Right lobe of liver (tissue), 6 donors: Measurements from ENCODE around the gene PDIA3. TPM values are rescaled to one million over a fixed set of nuclear protein-coding genes. Genes with fewer than 3 reads are reported as not detected.

ENCODE experiments used
- ATAC-seq, 4 donors: fragments of 200-7000 bp; cut with Tn5 transposase; one replicate each; pipeline ENCODE4 v1.9.1; 2020; ENCODE audit warnings: mild to moderate bottlenecking in 4 of 4, moderate library complexity in 4 of 4
- DNase-seq, 3 donors: peaks; one replicate each; pipeline ENCODE4 v3.0.0-alpha.2; 2020
- H3K27ac ChIP-seq, 3 donors: fragments of 200-600 bp; one replicate each; pipeline ENCODE4 v1.8.0; 2022
- H3K27me3 ChIP-seq, 2 donors: fragments of 200-600 bp; one replicate each; pipeline ENCODE4 v1.8.0; 2022
- H3K36me3 ChIP-seq, 4 donors: fragments of 200-600 bp; sonication (generic) in 1 of 4; one replicate each; pipeline versions ENCODE4 v1.5.1 to v1.8.0; 2017 to 2022; ENCODE audit warnings: control low read depth in 1 of 4
- H3K4me1 ChIP-seq, 4 donors: fragments of 200-600 bp; sonication (generic) in 1 of 4; one replicate each; pipeline versions ENCODE4 v1.5.1 to v1.8.0; 2017 to 2022; ENCODE audit warnings: control low read depth in 1 of 4
- H3K4me3 ChIP-seq, 3 donors: fragments of 200-600 bp; one replicate each; pipeline ENCODE4 v1.8.0; 2022
- H3K9me3 ChIP-seq, 4 donors: fragments of 200-600 bp; sonication (generic) in 1 of 4; one replicate each; pipeline versions ENCODE4 v1.5.1 to v1.8.0; 2017 to 2022; ENCODE audit warnings: control low read depth in 1 of 4
- POLR2A ChIP-seq: fragments of 450-650 bp; IDR thresholded peaks from one replicate; pipeline ENCODE4 v1.6.1; 2017; ENCODE audit warnings: antibody characterized with exemption, mild to moderate bottlenecking
- WGBS: methylation state at CpG from one replicate; pipeline ENCODE4 v1.1.6; 2018; ENCODE audit warnings: low coverage, low lambda C conversion rate; ENCODE audit not compliant: insufficient coverage; ENCODE audit errors: missing lambda C conversion rate; 5-methylcytosine and 5-hydroxymethylcytosine counted together
- intact Hi-C, 2 donors: fragments of 100-400 bp; cut with DNase I; formaldehyde crosslinking; loops; one replicate each; pipeline versions ENCODE4 v1.11.2 to v1.14.1; 2022
- total RNA-seq, 6 experiments: library from RNA; depleted of rRNA in 2 of 6; stranded (reverse); fragments of >200 nt in 2 of 6; fragmentation: NEBNext Ultra II Directional in 3 of 6; extraction: Animal tissue kit (Norgen Biotek cat#: 25700) in 3 of 6; gene quantifications; one replicate each; pipeline versions ENCODE4 v1.1.0 to v1.2.4, GENCODE V29; 2016 to 2023
- TF ChIP-seq, protein P1 (sequence below), 4 donors: fragments of 200-600 bp in 3 of 4; fragments of 450-650 bp in 1 of 4; IDR thresholded peaks; one replicate each; pipeline versions ENCODE4 v1.5.1 to v1.8.0; 2016 to 2022; ENCODE audit warnings: antibody characterized with exemption in 4 of 4, mild to moderate bottlenecking in 2 of 4
- donor health status: DM: no; HTN: yes; CAD: no.
- donor health status: DM: no; HTN: no; CAD: no.
- donor health status: DM: no; HTN: no; CAD: no.
- donor health status: DM: no; HTN: yes; CAD: no.
- donor health status: DM: no; HTN: yes; CAD: no.

Gene PDIA3
- total RNA-seq, 6 experiments from 2014 or later: 203 to 511 (median 317) TPM

DNA sequence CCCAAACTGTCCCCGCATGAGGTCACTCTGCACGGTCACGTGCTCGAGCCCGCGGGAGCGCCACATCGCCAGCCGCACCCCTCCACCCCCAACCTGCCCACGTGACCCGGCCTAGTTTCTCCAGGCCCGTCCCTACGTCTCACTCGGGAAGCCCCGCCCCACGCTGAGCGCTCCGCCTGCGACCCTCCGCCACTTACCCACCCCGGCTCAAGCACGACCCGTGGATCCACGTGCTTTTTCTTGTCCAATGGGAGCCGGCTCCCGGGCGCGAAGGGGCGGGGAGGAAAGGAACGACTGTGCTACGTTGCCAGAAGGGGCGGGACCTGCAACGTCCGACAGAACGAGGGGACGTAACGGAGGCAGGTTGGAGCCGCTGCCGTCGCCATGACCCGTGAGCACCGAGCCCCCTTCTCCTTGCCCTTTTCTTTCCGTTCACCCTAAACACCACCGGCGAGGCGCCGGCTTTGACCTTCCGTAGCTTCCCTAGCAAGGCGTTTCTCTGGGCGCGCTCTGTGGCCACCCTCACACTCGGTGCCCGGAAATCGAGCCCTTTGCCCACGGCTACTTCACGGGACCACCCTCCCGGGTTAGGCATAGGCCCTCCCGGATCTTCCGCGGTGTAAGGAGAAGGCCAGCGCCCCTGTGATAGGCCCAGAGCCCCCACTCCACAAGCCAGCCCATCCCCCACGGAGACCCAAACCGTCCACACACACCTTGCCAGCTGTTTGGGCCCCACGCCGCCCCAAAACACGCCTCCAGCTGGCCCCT lies 45.9 kb downstream of the PDIA3 start, which contains the start of gene SERF2:
Gene SERF2 (plus strand): TSS at position 328 of the 768 bp plus-strand sequence. CDS start 57 bp downstream, at position 385.
- peak; percentile 99 for TF ChIP-seq POLR2A
- TF ChIP-seq, protein P1, sequence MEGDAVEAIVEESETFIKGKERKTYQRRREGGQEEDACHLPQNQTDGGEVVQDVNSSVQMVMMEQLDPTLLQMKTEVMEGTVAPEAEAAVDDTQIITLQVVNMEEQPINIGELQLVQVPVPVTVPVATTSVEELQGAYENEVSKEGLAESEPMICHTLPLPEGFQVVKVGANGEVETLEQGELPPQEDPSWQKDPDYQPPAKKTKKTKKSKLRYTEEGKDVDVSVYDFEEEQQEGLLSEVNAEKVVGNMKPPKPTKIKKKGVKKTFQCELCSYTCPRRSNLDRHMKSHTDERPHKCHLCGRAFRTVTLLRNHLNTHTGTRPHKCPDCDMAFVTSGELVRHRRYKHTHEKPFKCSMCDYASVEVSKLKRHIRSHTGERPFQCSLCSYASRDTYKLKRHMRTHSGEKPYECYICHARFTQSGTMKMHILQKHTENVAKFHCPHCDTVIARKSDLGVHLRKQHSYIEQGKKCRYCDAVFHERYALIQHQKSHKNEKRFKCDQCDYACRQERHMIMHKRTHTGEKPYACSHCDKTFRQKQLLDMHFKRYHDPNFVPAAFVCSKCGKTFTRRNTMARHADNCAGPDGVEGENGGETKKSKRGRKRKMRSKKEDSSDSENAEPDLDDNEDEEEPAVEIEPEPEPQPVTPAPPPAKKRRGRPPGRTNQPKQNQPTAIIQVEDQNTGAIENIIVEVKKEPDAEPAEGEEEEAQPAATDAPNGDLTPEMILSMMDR (IDR thresholded peaks at IDR 0.05): no peak
- DNase-seq (peak; percentile 100), ATAC-seq (peak; percentile 89 to 98 (median 96))
- Histone ChIP-seq H3K9me3 (no peaks in the 10 kb centered on the region), H3K27me3 (no peaks in the 10 kb centered on the region), H3K27ac (peak within 1 kb of the TSS; percentile 98 to 99 (median 99)), H3K36me3 (peaks cover 0 to 30% (median 15%) of the 10 kb centered on the region in 4 donors), H3K4me3 (peak within 1 kb of the TSS; percentile 90 to 94 (median 93)), H3K4me1 (peaks cover 0 to 21% (median 8%) of the 10 kb centered on the region in 4 donors)
- intact Hi-C loops: no loop called here
- under 1% methylated on average over 23 of the region's 66 CpGs for whole genome bisulfite sequencing

DNA sequence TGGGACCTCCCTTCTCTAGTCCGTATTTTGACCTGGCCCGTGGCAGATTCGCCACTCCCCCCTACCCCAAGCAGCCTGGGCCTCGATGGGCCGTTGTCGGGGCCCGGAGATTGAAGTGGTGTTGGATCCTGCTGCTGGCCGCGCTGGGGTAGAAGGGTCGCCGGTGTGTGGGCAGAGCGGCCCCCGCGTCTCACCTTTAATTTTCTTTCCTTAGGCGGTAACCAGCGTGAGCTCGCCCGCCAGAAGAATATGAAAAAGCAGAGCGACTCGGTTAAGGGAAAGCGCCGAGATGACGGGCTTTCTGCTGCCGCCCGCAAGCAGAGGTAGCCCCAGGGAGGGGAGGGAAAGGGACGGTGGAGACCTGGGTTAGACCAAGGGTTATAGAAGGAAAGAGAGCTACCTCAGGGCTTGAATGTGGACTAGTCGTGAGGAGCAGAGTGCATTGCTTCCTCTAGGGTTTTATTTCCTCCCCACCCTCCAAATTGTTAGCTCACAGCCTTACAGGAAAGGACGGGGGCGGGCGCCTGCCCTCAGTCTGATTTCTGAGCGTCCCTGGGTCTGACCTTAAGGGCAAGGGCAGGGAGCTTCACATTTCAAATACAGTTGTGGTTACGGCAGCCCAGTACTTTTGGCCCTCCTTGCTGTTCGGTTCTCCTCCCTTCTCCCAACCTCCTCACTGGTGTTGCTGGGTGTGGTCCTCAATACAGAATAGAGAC lies 46.7 kb downstream of the PDIA3 start:
- H3K27me3 ChIP-seq: no peaks in the 10 kb centered on the region
- TF ChIP-seq, protein P1 (IDR thresholded peaks at IDR 0.05): peak in 1 of 4 donors; percentile 7
- peak; percentile 55 for TF ChIP-seq POLR2A
- H3K27ac ChIP-seq: peak overlapping the region; percentile 98 to 99 (median 99)
- H3K4me3 ChIP-seq: peak overlapping the region; percentile 90 to 94 (median 93)
- under 1% methylated on average over 29 of the region's 33 CpGs for WGBS
- peaks cover 0 to 21% (median 8%) of the 10 kb centered on the region in 4 donors for H3K4me1 ChIP-seq
- no peaks in the 10 kb centered on the region for H3K9me3 ChIP-seq
- peaks cover 0 to 30% (median 16%) of the 10 kb centered on the region in 4 donors for H3K36me3 ChIP-seq
- intact Hi-C loops: no loop called here
- ATAC-seq (peak; percentile 2 to 32 (median 8)), DNase-seq (peak in 2 of 3 donors; percentile 58 to 60)

DNA sequence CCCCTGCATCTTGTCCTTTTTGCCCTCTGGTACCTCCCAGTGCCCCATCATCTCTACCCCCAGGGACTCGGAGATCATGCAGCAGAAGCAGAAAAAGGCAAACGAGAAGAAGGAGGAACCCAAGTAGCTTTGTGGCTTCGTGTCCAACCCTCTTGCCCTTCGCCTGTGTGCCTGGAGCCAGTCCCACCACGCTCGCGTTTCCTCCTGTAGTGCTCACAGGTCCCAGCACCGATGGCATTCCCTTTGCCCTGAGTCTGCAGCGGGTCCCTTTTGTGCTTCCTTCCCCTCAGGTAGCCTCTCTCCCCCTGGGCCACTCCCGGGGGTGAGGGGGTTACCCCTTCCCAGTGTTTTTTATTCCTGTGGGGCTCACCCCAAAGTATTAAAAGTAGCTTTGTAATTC lies 47.4 kb downstream of the PDIA3 start:
- WGBS: 75% methylated on average over 9 of the region's 10 CpGs
- peak overlapping the region; percentile 98 to 99 (median 99) for H3K27ac ChIP-seq

More for the DNA sequence above, 47.4 kb downstream of the PDIA3 start:
- no peak for DNase-seq
- Histone ChIP-seq H3K4me1 (peaks cover 0 to 21% (median 8%) of the 10 kb centered on the region in 4 donors), H3K4me3 (peak overlapping the region; percentile 90 to 94 (median 93)), H3K27me3 (no peaks in the 10 kb centered on the region), H3K36me3 (peaks cover 0 to 30% (median 19%) of the 10 kb centered on the region in 4 donors), H3K9me3 (no peaks in the 10 kb centered on the region)
- intact Hi-C loops: no loop called here
- ATAC-seq: no peak
- TF ChIP-seq, protein P1 (IDR thresholded peaks at IDR 0.05): no peak
- TF ChIP-seq POLR2A: no peak
